ENCODE results near the gene PPL. TPM values are rescaled to one million over a fixed set of nuclear protein-coding genes. Genes with fewer than 3 reads are reported as not detected.

Gene PPL
- total RNA-seq, 1 experiment from 2014 or later = 56.4 TPM

DNA sequence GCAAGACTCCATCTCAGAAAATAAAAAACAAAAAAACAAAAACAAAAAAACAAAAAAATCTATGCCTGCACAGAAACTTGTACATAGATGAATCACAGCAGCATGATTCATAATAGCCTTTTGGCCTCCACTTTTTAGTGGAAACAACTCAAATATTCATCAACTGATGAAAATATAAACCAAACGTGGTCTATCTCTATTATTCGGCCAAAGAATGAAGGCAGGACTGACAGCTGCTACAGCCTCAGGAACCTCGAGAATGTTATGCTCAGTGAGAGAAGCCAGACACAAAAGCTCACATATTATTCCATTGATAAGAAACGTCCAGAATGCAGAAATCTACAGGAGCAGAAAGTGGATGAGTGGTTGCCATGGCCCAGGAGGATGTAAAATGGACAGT is 19.8 kb downstream of the PPL start:
- Histone ChIP-seq H3K9me3 (ENCODE audit: control insufficient read depth in 1 of 2, insufficient read depth in 1 of 2, low read depth in 1 of 2, low read length in 2 of 2) (no peaks in the 10 kb centered on the region), H2AFZ (ENCODE audit: low read depth, low read length, poor library complexity, severe bottlenecking) (no peak overlapping the region), H3K4me1 (ENCODE audit: control insufficient read depth in 1 of 2, insufficient read depth in 2 of 2, low read length in 2 of 2) (peaks cover 50 to 64% of the 10 kb centered on the region in 2 experiments), H3K4me3 (replicated peaks in 1 of 2; ENCODE audit: low read depth in 1 of 2, low read length in 2 of 2) (peak overlapping the region in 1 of 2 experiments; percentile 12; a peak in 1 of 4 replicates), H3K4me2 (ENCODE audit: low read length) (peak overlapping the region; percentile 90), H4K20me1 (ENCODE audit: insufficient read depth) (no peaks in the 10 kb centered on the region), H3K79me2 (ENCODE audit: insufficient read depth, low read length) (no peaks in the 10 kb centered on the region), H3K27me3 (ENCODE audit: insufficient read depth, low read length) (no peaks in the 10 kb centered on the region), H3K36me3 (ENCODE audit: control insufficient read depth in 1 of 2, insufficient read depth in 2 of 2, low read length in 2 of 2) (no peaks in the 10 kb centered on the region), H3K27ac (ENCODE audit: low read depth, low read length) (peak overlapping the region; percentile 39; the same call in 1 of the 2 replicates), H3K9ac (ENCODE audit: low read length) (peak overlapping the region; percentile 18; the same call in 1 of the 2 replicates), H3K9me2 (ENCODE audit: insufficient read depth) (no peaks in the 10 kb centered on the region)
- CTCF ChIA-PET = no interaction called here
- intact Hi-C loops (cut with micrococcal nuclease) = no loop called here
- POLR2A ChIA-PET = interaction anchor here (1.1 kb wide), 1 partner anchor 26 kb away, joined by 3 read pairs; no protein-coding TSS in a partner anchor
- BruUV-seq (replicated peaks) = no TSS peak
- TF ChIP-seq JUND (IDR thresholded peaks at IDR 0.05) (peak; percentile 39; the same call in 1 of the 2 replicates), RAD21 (IDR thresholded peaks at IDR 0.05; ENCODE audit: low read depth) (no peak), SP1 (IDR thresholded peaks at IDR 0.05; ENCODE audit: low read depth) (0 out of 2 replicates have a peak, but pooled peaks have one; percentile 18), SRF (IDR thresholded peaks at IDR 0.05; ENCODE audit: low read depth) (no peak), FOSL1 (IDR thresholded peaks at IDR 0.05; ENCODE audit: low read depth) (peak; percentile 70), EZH2 (IDR thresholded peaks at IDR 0.05) (no peak)
- TF ChIP-seq, protein P1, sequence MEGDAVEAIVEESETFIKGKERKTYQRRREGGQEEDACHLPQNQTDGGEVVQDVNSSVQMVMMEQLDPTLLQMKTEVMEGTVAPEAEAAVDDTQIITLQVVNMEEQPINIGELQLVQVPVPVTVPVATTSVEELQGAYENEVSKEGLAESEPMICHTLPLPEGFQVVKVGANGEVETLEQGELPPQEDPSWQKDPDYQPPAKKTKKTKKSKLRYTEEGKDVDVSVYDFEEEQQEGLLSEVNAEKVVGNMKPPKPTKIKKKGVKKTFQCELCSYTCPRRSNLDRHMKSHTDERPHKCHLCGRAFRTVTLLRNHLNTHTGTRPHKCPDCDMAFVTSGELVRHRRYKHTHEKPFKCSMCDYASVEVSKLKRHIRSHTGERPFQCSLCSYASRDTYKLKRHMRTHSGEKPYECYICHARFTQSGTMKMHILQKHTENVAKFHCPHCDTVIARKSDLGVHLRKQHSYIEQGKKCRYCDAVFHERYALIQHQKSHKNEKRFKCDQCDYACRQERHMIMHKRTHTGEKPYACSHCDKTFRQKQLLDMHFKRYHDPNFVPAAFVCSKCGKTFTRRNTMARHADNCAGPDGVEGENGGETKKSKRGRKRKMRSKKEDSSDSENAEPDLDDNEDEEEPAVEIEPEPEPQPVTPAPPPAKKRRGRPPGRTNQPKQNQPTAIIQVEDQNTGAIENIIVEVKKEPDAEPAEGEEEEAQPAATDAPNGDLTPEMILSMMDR (IDR thresholded peaks at IDR 0.05 in 2 of 3, conservative IDR thresholded peaks at IDR 0.05 in 1 of 3; ENCODE audit: borderline replicate concordance in 1 of 3, insufficient read depth in 1 of 3, low read depth in 2 of 3, low read length in 2 of 3) = no peak
- RAD21 ChIA-PET (ENCODE audit: low non-redundant PET in 1 of 2, low total read pairs in 2 of 2, uncharacterized antibody in 2 of 2, unreplicated experiment in 2 of 2) = no interaction called here
- DNase-seq (ENCODE audit: low read depth, low spot score) (no peak), ATAC-seq (no peak)

DNA sequence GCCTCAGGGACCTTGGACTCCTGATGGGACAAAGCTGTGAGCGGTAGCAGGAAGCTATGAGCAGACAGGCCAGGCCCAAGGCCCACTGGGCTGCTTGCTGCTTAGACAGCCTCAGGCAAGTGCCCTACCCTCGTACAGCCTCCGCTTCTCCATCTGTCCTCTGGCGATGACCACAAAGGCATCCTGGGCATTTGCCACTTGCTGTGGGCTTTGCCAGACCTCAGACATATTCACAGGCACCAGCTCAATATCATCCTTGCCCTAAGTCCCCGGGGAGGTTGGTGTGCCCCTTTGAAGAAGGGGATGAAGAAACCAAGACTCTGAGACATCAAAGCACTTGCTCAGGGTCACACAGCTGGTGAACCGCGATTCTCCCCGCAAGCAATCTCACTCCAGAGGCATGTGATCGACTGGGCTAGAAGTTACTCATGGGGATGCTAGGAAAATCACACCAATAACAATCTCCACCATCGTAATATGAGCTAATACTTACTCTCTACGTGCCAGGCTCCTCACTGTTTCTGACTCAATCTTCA is 21.7 kb downstream of the PPL start:
- H3K9me3 ChIP-seq (ENCODE audit: control insufficient read depth in 1 of 2, insufficient read depth in 1 of 2, low read depth in 1 of 2, low read length in 2 of 2) = no peaks in the 10 kb centered on the region
- TF ChIP-seq EZH2 (IDR thresholded peaks at IDR 0.05) (no peak), JUND (IDR thresholded peaks at IDR 0.05) (0 out of 2 replicates have a peak, but pooled peaks have one; percentile 19), TCF7L2 (IDR thresholded peaks at IDR 0.05; ENCODE audit: borderline replicate concordance, extremely low read depth, insufficient read depth, insufficient read length) (peak; percentile 83), EZH2phosphoT487 (IDR thresholded peaks at IDR 0.05; ENCODE audit: borderline replicate concordance) (no peak), CEBPB (IDR thresholded peaks at IDR 0.05; ENCODE audit: low read depth) (no peak)
- TF ChIP-seq, protein P2, sequence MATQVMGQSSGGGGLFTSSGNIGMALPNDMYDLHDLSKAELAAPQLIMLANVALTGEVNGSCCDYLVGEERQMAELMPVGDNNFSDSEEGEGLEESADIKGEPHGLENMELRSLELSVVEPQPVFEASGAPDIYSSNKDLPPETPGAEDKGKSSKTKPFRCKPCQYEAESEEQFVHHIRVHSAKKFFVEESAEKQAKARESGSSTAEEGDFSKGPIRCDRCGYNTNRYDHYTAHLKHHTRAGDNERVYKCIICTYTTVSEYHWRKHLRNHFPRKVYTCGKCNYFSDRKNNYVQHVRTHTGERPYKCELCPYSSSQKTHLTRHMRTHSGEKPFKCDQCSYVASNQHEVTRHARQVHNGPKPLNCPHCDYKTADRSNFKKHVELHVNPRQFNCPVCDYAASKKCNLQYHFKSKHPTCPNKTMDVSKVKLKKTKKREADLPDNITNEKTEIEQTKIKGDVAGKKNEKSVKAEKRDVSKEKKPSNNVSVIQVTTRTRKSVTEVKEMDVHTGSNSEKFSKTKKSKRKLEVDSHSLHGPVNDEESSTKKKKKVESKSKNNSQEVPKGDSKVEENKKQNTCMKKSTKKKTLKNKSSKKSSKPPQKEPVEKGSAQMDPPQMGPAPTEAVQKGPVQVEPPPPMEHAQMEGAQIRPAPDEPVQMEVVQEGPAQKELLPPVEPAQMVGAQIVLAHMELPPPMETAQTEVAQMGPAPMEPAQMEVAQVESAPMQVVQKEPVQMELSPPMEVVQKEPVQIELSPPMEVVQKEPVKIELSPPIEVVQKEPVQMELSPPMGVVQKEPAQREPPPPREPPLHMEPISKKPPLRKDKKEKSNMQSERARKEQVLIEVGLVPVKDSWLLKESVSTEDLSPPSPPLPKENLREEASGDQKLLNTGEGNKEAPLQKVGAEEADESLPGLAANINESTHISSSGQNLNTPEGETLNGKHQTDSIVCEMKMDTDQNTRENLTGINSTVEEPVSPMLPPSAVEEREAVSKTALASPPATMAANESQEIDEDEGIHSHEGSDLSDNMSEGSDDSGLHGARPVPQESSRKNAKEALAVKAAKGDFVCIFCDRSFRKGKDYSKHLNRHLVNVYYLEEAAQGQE (IDR thresholded peaks at IDR 0.05; ENCODE audit: low read depth) = no peak
- TF ChIP-seq, protein P3, sequence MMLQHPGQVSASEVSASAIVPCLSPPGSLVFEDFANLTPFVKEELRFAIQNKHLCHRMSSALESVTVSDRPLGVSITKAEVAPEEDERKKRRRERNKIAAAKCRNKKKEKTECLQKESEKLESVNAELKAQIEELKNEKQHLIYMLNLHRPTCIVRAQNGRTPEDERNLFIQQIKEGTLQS (IDR thresholded peaks at IDR 0.05) = no peak
- TF ChIP-seq, protein P4, sequence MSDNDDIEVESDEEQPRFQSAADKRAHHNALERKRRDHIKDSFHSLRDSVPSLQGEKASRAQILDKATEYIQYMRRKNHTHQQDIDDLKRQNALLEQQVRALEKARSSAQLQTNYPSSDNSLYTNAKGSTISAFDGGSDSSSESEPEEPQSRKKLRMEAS (IDR thresholded peaks at IDR 0.05) = peak; percentile 57; the same call in 1 of the 2 replicates
- peak overlapping the region; percentile 30; the same call in 1 of the 2 replicates for H3K9ac ChIP-seq (ENCODE audit: low read length)
- ATAC-seq = peak; percentile 63
- no peaks in the 10 kb centered on the region for H3K79me2 ChIP-seq (ENCODE audit: insufficient read depth, low read length)
- H4K20me1 ChIP-seq (ENCODE audit: insufficient read depth) = no peaks in the 10 kb centered on the region
- peak overlapping the region; percentile 48 for H3K4me2 ChIP-seq (ENCODE audit: low read length)
- H3K9me2 ChIP-seq (ENCODE audit: insufficient read depth) = no peaks in the 10 kb centered on the region
- H2AFZ ChIP-seq (ENCODE audit: low read depth, low read length, poor library complexity, severe bottlenecking) = no peak overlapping the region
- intact Hi-C loops (cut with micrococcal nuclease) = no loop called here
- CTCF ChIA-PET = no interaction called here
- peaks cover 50 to 68% of the 10 kb centered on the region in 2 experiments for H3K4me1 ChIP-seq (ENCODE audit: control insufficient read depth in 1 of 2, insufficient read depth in 2 of 2, low read length in 2 of 2)
- POLR2A ChIA-PET = interaction anchor here (1.1 kb wide), 1 partner anchor 14 kb away, joined by 3 read pairs; no protein-coding TSS in a partner anchor
- H3K4me3 ChIP-seq (replicated peaks in 1 of 2; ENCODE audit: low read depth in 1 of 2, low read length in 2 of 2) = no peak overlapping the region
- no TSS peak for BruUV-seq (replicated peaks)
- no peaks in the 10 kb centered on the region for H3K27me3 ChIP-seq (ENCODE audit: insufficient read depth, low read length)
- peak overlapping the region; percentile 15; the same call in 1 of the 2 replicates for H3K27ac ChIP-seq (ENCODE audit: low read depth, low read length)
- RAD21 ChIA-PET (ENCODE audit: low non-redundant PET in 1 of 2, low total read pairs in 2 of 2, uncharacterized antibody in 2 of 2, unreplicated experiment in 2 of 2) = interaction anchor here (0.7 to 1.2 kb wide), 2 partner anchors 40 to 181 kb away, joined by 3 read pairs; partner anchors contain the start of genes ANKS3 (in 1 of the 2) and DNAAF8 (in 1 of the 2)
- H3K36me3 ChIP-seq (ENCODE audit: control insufficient read depth in 1 of 2, insufficient read depth in 2 of 2, low read length in 2 of 2) = no peaks in the 10 kb centered on the region
- peak; percentile 57 for DNase-seq (ENCODE audit: low read depth, low spot score)
